Measurements from ENCODE around the gene MGAT5. TPM values are rescaled to one million over a fixed set of nuclear protein-coding genes. Genes with fewer than 3 reads are reported as not detected.

Gene MGAT5
- total RNA-seq, 6 donors from 2014 or later, result 25.3 to 65.5 (median 41.3) TPM

DNA sequence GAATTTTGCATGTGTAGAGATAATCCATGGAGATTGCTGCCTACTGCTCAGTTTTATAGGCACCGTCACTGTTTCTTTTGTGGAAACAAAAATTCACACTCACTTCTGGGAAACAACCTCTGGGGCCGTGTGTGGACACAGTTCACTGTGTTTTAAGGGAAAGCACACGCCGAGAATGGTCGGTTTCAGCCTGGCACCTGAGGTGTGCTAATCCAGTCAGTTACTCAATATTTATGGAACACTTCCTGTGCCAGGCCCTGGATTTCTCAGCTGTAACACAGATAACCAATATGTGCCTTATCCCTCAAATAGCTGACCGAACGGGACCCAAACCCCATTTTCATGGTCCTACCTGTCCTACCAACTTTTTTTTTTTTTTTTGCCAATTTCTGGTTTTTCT lies 179.6 kb downstream of the MGAT5 start:
- H3K27ac ChIP-seq, result no peak overlapping the region
- H3K36me3 ChIP-seq, result peaks cover 0 to 38% (median 2%) of the 10 kb centered on the region in 4 donors
- 83 to 85% methylated on average over 7 of the region's 7 CpGs for WGBS, 2 donors
- no peak for DNase-seq
- no peaks in the 10 kb centered on the region for H3K9me3 ChIP-seq
- H3K4me3 ChIP-seq, result no peak overlapping the region
- no peaks in the 10 kb centered on the region for H3K27me3 ChIP-seq
- no peaks in the 10 kb centered on the region for H3K4me1 ChIP-seq
- TF ChIP-seq, protein P1, sequence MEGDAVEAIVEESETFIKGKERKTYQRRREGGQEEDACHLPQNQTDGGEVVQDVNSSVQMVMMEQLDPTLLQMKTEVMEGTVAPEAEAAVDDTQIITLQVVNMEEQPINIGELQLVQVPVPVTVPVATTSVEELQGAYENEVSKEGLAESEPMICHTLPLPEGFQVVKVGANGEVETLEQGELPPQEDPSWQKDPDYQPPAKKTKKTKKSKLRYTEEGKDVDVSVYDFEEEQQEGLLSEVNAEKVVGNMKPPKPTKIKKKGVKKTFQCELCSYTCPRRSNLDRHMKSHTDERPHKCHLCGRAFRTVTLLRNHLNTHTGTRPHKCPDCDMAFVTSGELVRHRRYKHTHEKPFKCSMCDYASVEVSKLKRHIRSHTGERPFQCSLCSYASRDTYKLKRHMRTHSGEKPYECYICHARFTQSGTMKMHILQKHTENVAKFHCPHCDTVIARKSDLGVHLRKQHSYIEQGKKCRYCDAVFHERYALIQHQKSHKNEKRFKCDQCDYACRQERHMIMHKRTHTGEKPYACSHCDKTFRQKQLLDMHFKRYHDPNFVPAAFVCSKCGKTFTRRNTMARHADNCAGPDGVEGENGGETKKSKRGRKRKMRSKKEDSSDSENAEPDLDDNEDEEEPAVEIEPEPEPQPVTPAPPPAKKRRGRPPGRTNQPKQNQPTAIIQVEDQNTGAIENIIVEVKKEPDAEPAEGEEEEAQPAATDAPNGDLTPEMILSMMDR (IDR thresholded peaks at IDR 0.05), result no peak
- TF ChIP-seq EP300 (IDR thresholded peaks at IDR 0.05), result no peak
- TF ChIP-seq POLR2A (IDR thresholded peaks at IDR 0.05), result no peak
- TF ChIP-seq POLR2AphosphoS5 (IDR thresholded peaks at IDR 0.05), result no peak
- no peak for ATAC-seq (ENCODE audit: low FRiP score in 2 of 2)

DNA sequence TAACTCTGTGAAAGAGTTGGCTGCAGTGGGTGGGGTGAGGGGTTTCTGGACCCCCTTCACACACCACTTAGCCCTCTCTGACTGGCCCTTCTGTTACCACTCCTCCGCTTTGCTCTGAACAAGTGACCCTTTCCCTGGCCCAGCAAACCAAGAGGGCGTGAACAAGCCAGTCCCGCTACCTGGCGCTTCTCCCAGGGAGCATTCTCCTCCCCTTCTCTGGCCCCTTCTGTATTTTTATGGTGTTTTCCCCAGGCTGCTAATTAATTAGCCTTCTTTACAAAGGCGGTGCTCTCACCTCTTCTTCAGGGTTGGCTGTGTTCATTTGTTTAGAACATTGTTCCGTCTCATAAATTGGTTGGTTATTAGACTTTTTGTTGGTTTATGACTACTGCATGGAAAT lies 180.1 kb downstream of the MGAT5 start:
- H3K27ac ChIP-seq, result no peak overlapping the region
- no peak for ATAC-seq (ENCODE audit: low FRiP score in 2 of 2)
- no peaks in the 10 kb centered on the region for H3K4me1 ChIP-seq
- H3K36me3 ChIP-seq, result peaks cover 0 to 33% (median 2%) of the 10 kb centered on the region in 4 donors
- TF ChIP-seq EP300 (IDR thresholded peaks at IDR 0.05), result no peak
- no peak for TF ChIP-seq POLR2A (IDR thresholded peaks at IDR 0.05)
- no peak for TF ChIP-seq POLR2AphosphoS5 (IDR thresholded peaks at IDR 0.05)
- TF ChIP-seq, protein P1 (IDR thresholded peaks at IDR 0.05), result no peak
- H3K4me3 ChIP-seq, result no peak overlapping the region
- DNase-seq, result no peak
- 96 to 99% methylated on average over 6 of the region's 6 CpGs for WGBS, 2 donors
- H3K27me3 ChIP-seq, result no peaks in the 10 kb centered on the region
- no peaks in the 10 kb centered on the region for H3K9me3 ChIP-seq

DNA sequence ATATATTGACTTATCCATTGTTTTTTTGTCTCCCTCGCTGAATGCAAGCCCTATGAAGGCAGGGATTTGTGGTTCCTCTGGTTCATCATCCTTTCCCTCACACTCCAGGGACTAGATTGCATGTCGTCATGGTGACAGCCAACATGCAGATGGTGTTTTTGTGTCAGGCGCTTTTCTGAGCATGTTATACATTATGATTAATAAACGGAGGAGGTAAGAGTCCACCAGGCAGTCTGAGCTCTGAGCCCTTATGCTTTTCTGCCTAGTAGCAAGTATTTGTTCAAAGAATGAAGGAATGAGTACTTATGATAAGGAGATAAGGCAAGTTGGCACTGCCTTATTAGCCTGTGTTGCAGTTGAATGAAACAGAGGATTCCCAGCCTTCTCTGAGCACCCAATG lies 181.6 kb downstream of the MGAT5 start:
- Histone ChIP-seq H3K4me3 (no peak overlapping the region), H3K36me3 (peaks cover 0 to 23% (median 5%) of the 10 kb centered on the region in 4 donors), H3K9me3 (no peaks in the 10 kb centered on the region), H3K4me1 (no peaks in the 10 kb centered on the region), H3K27ac (no peak overlapping the region), H3K27me3 (no peaks in the 10 kb centered on the region)
- 80 to 82% methylated on average over 4 of the region's 4 CpGs for WGBS, 2 donors
- no peak for DNase-seq
- TF ChIP-seq EP300 (IDR thresholded peaks at IDR 0.05), result no peak
- no peak for TF ChIP-seq POLR2AphosphoS5 (IDR thresholded peaks at IDR 0.05)
- TF ChIP-seq, protein P1 (IDR thresholded peaks at IDR 0.05), result no peak
- no peak for TF ChIP-seq POLR2A (IDR thresholded peaks at IDR 0.05)
- ATAC-seq (ENCODE audit: low FRiP score in 2 of 2), result no peak

DNA sequence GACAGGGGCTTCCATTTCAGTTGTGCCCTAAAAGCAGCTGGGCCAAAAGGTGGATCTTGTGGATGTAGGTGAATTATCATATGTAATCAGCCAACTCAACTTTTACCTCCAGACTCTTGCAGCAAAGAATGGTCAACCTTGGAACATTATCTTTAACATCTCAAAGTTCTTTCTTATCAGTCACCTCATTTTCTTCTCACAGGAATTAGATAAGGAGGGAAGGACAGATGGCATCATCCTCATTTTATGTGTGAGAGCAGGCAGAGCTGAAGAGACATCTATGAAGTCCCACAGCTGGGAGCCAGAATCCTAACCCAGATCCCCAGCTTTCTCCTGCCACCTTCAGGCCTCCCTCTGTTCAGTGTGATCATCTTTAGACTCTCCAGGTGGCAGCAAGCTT lies 182.1 kb downstream of the MGAT5 start:
- TF ChIP-seq EP300 (IDR thresholded peaks at IDR 0.05) (no peak), POLR2AphosphoS5 (IDR thresholded peaks at IDR 0.05) (no peak), POLR2A (IDR thresholded peaks at IDR 0.05) (no peak)
- TF ChIP-seq, protein P1 (IDR thresholded peaks at IDR 0.05), result no peak
- ATAC-seq (ENCODE audit: low FRiP score in 2 of 2) (no peak), DNase-seq (no peak)
- peaks cover 0 to 19% (median 5%) of the 10 kb centered on the region in 4 donors for H3K36me3 ChIP-seq
- H3K4me1 ChIP-seq, result no peaks in the 10 kb centered on the region
- no peaks in the 10 kb centered on the region for H3K9me3 ChIP-seq
- no peak overlapping the region for H3K4me3 ChIP-seq
- H3K27ac ChIP-seq, result no peak overlapping the region
- no peaks in the 10 kb centered on the region for H3K27me3 ChIP-seq

DNA sequence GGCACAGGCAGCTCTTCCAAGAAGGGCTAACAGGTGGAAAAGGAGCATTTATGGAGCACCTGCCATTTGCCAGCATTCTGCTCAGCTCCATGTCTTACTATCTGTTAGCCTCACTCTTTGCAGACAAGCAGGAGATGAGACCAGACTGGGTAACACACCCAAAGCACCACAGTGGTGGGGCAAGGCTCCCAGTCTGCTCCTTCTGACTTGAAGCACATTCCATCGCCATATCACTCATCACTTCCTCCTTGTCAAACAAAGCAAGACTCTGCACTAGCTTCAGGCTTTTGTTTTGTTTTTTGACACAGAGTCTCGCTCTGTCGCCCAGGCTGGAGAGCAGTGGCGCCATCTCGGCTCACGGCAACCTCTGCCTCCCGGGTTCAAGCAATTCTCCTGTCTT lies 182.8 kb downstream of the MGAT5 start:
- Histone ChIP-seq H3K27me3 (no peaks in the 10 kb centered on the region), H3K36me3 (peaks cover 0 to 15% (median 4%) of the 10 kb centered on the region in 4 donors), H3K4me3 (no peak overlapping the region), H3K9me3 (no peaks in the 10 kb centered on the region), H3K27ac (no peak overlapping the region), H3K4me1 (no peaks in the 10 kb centered on the region)
- TF ChIP-seq POLR2AphosphoS5 (IDR thresholded peaks at IDR 0.05), result no peak
- no peak for TF ChIP-seq POLR2A (IDR thresholded peaks at IDR 0.05)
- no peak for TF ChIP-seq EP300 (IDR thresholded peaks at IDR 0.05)
- TF ChIP-seq, protein P1 (IDR thresholded peaks at IDR 0.05), result no peak
- ATAC-seq (ENCODE audit: low FRiP score in 2 of 2) (no peak), DNase-seq (no peak)
- WGBS, 2 donors, result 85 to 89% methylated on average over 7 of the region's 7 CpGs
